COLO668 (cell line): ENCODE data around the gene TULP4.

Experiments used
- DNase-seq: peaks from one replicate; lab custom pipeline; 2025; ENCODE audit not compliant: unreplicated experiment; lab: John Stamatoyannopoulos, UW

Gene TULP4

GRCh38 chr6:158356586-158357546 is 44.6 kb downstream of the TULP4 start:
- no peak for DNase-seq

- DNase-seq, result no peak
Measured at GRCh38 chr6:158357570-158358216, 45.4 kb downstream of the TULP4 start.

GRCh38 chr6:158358450-158359077 is 46.3 kb downstream of the TULP4 start:
- DNase-seq, result peak; percentile 25

- DNase-seq, result no peak
Measured at GRCh38 chr6:158361068-158361467, 48.8 kb downstream of the TULP4 start.

GRCh38 chr6:158361961-158362669 is 49.9 kb downstream of the TULP4 start:
- no peak for DNase-seq

- no peak for DNase-seq
Measured at GRCh38 chr6:158366363-158366762, 54.1 kb downstream of the TULP4 start.

- no peak for DNase-seq
Measured at GRCh38 chr6:158367816-158368215, 55.6 kb downstream of the TULP4 start.

- no peak for DNase-seq
Measured at GRCh38 chr6:158369241-158369640, 57.0 kb downstream of the TULP4 start.

GRCh38 chr6:158370805-158371204 is 58.5 kb downstream of the TULP4 start:
- DNase-seq, result no peak

- no peak for DNase-seq
Measured at GRCh38 chr6:158371261-158371660, 59.0 kb downstream of the TULP4 start.

- DNase-seq, result no peak
Measured at GRCh38 chr6:158372574-158372973, 60.3 kb downstream of the TULP4 start.

GRCh38 chr6:158373214-158373613 is 60.9 kb downstream of the TULP4 start:
- DNase-seq, result no peak

- DNase-seq, result no peak
Measured at GRCh38 chr6:158374020-158374419, 61.8 kb downstream of the TULP4 start.

- DNase-seq, result peak; percentile 15
Measured at GRCh38 chr6:158376631-158377081, 64.4 kb downstream of the TULP4 start.

GRCh38 chr6:158377860-158378259 is 65.6 kb downstream of the TULP4 start:
- DNase-seq, result peak; percentile 12

GRCh38 chr6:158379336-158379735 is 67.1 kb downstream of the TULP4 start:
- no peak for DNase-seq

- no peak for DNase-seq
Measured at GRCh38 chr6:158381214-158381613, 68.9 kb downstream of the TULP4 start.

GRCh38 chr6:158382491-158382890 is 70.2 kb downstream of the TULP4 start:
- no peak for DNase-seq

- no peak for DNase-seq
Measured at GRCh38 chr6:158383057-158383456, 70.8 kb downstream of the TULP4 start.

GRCh38 chr6:158383542-158383941 is 71.3 kb downstream of the TULP4 start:
- no peak for DNase-seq

- no peak for DNase-seq
Measured at GRCh38 chr6:158384671-158385110, 72.4 kb downstream of the TULP4 start.
